Endothelial cell (in vitro differentiated cells): ENCODE results near the gene MED13L. TPM values are rescaled to one million over a fixed set of nuclear protein-coding genes. Genes with fewer than 3 reads are reported as not detected.
A peak's percentile ranks its signal among the peaks of the same experiment; 100 is the strongest.

Experiments
- DNase-seq: peaks from one replicate; pipeline ENCODE4 v3.0.0; 2021; ENCODE audit warnings: low spot score
- H3K27ac Mint-ChIP-seq: one replicate; pipeline ENCODE4 v1.8.0; 2021; ENCODE audit warnings: mixed read lengths, inconsistent platforms; ENCODE audit not compliant: unreplicated experiment
- H3K27me3 Mint-ChIP-seq: one replicate; pipeline ENCODE4 v1.8.0; 2021; ENCODE audit warnings: mild to moderate bottlenecking, moderate library complexity, mixed read lengths, inconsistent platforms; ENCODE audit not compliant: unreplicated experiment
- H3K36me3 Mint-ChIP-seq: one replicate; pipeline ENCODE4 v1.8.0; 2021; ENCODE audit warnings: mild to moderate bottlenecking, low read depth, mixed read lengths, inconsistent platforms; ENCODE audit not compliant: unreplicated experiment
- H3K4me1 Mint-ChIP-seq: one replicate; pipeline ENCODE4 v1.8.0; 2021; ENCODE audit warnings: mild to moderate bottlenecking, mixed read lengths, inconsistent platforms; ENCODE audit not compliant: unreplicated experiment
- H3K4me3 Mint-ChIP-seq: one replicate; pipeline ENCODE4 v1.8.0; 2021; ENCODE audit warnings: mild to moderate bottlenecking, mixed read lengths, inconsistent platforms; ENCODE audit not compliant: unreplicated experiment
- H3K9me3 Mint-ChIP-seq: one replicate; pipeline ENCODE4 v1.8.0; 2021; ENCODE audit warnings: mixed read lengths, inconsistent platforms; ENCODE audit not compliant: unreplicated experiment
- total RNA-seq: library from RNA; stranded (reverse); fragmentation: NEBNext Ultra II Directional; extraction: Animal tissue kit (Norgen Biotek cat#: 25700); gene quantifications from one replicate; pipeline ENCODE4 v1.2.1, GENCODE V29; 2021; ENCODE audit not compliant: unreplicated experiment
- TF ChIP-seq, protein P1 (sequence below): fragments of 200-600 bp; sonication (generic); IDR thresholded peaks from one replicate; pipeline ENCODE4 v1.5.0; 2021; ENCODE audit warnings: antibody characterized with exemption; ENCODE audit not compliant: unreplicated experiment

The MED13L gene
- total RNA-seq, 1 donor from 2014 or later, result 97.0 TPM

DNA sequence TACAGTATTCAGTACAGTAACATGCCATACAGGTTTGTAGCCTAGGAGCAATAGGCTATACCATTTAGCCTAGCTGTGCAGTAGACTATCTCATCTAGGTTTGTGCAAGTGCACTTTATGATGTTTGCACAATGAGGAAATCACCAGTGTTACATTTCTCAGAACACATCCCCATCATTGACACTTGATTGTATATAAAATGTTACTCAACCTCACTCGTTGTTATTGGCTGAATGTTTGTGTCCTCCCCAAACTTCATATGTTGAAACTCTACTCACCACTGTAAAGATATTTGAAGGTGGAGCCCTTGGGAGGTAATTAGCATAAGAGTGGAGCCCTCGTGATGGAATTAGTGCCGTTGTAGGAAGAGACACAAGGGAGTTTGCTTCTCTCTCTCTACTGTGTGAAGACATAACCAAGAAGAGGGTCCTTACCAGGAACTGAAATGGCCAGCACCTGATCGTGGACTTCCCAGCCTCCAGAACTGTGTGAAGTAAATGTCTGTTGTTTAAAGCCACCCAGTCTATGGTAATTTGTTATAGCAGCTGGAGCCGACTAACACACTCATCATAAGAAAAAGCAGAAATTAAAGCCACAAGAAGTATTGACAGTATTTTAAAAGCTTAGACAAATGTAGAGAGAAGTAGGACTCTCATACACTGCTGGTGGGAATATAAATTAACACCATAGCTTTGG is 3.2 kb upstream of the MED13L start:
- peaks cover 11% of the 10 kb centered on the region for H3K27me3 Mint-ChIP-seq
- peaks cover 10% of the 10 kb centered on the region for H3K36me3 Mint-ChIP-seq
- no peak for DNase-seq
- H3K27ac Mint-ChIP-seq, result no peak overlapping the region
- no peaks in the 10 kb centered on the region for H3K9me3 Mint-ChIP-seq
- TF ChIP-seq, protein P1, sequence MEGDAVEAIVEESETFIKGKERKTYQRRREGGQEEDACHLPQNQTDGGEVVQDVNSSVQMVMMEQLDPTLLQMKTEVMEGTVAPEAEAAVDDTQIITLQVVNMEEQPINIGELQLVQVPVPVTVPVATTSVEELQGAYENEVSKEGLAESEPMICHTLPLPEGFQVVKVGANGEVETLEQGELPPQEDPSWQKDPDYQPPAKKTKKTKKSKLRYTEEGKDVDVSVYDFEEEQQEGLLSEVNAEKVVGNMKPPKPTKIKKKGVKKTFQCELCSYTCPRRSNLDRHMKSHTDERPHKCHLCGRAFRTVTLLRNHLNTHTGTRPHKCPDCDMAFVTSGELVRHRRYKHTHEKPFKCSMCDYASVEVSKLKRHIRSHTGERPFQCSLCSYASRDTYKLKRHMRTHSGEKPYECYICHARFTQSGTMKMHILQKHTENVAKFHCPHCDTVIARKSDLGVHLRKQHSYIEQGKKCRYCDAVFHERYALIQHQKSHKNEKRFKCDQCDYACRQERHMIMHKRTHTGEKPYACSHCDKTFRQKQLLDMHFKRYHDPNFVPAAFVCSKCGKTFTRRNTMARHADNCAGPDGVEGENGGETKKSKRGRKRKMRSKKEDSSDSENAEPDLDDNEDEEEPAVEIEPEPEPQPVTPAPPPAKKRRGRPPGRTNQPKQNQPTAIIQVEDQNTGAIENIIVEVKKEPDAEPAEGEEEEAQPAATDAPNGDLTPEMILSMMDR, result no peak
- H3K4me3 Mint-ChIP-seq, result no peak overlapping the region
- peaks cover 28% of the 10 kb centered on the region for H3K4me1 Mint-ChIP-seq

DNA sequence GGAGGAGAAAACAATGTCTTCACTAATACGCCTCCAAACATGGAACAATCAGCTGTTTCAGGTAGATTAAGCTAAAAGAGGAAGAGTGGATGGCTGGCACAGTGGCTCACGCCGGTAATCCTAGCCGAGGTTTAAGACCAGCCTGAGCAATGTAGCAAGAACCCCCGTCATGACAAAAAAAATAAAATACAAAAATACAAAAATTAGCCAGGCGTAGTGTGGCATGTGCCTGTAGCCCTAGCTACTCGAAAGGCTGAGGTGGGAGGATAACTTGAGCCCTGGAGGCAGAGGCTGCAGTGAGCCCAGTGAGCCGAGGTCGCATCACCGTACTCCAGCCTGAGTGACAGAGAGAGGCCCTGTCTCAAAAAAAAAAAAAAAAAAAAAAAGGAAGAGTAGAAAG is 1.2 kb upstream of the MED13L start:
- Mint-ChIP-seq H3K4me1 (peaks cover 43% of the 10 kb centered on the region), H3K9me3 (no peaks in the 10 kb centered on the region), H3K4me3 (peak overlapping the region; percentile 96), H3K27me3 (peaks cover 11% of the 10 kb centered on the region), H3K36me3 (peaks cover 10% of the 10 kb centered on the region), H3K27ac (peak overlapping the region; percentile 5)
- TF ChIP-seq, protein P1, result no peak
- no peak for DNase-seq

DNA sequence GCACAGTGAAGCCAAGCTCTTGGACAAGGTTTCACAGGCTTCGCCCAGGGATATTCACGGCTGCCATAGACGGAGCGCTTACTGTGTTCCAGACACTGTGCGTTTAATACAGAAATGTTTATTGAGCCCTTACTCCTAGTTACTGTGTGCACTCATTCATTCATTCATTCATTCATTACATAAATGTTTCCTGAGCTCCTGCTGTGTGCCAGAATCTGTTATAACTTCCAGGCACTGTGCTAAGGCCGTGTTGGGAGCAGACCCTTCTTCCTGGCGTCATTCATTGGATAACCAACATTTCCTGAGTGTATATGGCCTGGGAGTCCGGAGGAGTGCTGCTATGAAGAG is 760 bp upstream of the MED13L start:
- peaks cover 47% of the 10 kb centered on the region for H3K4me1 Mint-ChIP-seq
- peak overlapping the region; percentile 94 for H3K27ac Mint-ChIP-seq
- H3K27me3 Mint-ChIP-seq, result peaks cover 11% of the 10 kb centered on the region
- H3K4me3 Mint-ChIP-seq, result peak overlapping the region; percentile 96
- H3K9me3 Mint-ChIP-seq, result no peaks in the 10 kb centered on the region
- TF ChIP-seq, protein P1, result no peak
- DNase-seq, result no peak
- peaks cover 10% of the 10 kb centered on the region for H3K36me3 Mint-ChIP-seq

DNA sequence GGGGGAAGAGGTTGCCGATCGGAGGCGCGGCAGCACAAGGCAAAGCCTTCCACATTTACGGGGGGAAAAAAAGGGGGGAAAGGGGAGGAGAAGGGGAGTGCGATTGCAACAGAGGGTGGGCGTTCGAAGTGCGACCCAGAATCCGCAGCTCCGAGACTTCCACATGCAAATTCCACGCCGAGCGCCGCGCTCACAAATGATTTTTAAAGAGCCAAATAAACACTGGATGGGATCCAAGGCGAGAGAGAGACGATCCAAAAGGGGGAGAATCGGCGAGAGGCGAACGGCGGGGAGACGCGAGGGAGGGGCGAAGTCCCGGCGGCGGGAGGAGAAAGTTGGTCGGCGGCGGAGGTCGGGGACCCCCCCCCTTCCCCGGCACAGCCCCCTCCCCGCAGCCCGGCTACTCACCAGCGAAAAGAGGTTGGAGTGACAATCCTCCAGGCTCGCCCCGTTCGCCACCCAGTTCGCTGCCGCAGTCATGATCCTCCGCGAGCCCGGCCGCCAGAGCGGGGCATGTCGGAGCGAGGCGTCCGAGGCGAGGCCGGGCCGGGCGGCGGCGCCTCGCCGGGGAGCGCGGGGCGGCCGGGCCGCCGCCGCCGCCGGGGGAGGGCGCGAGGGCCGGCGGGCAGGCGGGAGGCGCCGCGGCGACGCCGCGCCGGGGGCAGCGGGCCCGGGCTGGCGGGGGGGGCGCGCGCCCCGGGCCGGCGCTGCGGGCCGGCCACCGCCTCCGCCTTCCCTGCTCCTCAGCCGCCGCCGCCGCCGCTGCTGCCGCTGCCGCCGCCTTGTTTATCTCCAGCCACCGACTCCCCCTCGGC is 634 bp downstream of the MED13L start:
- TF ChIP-seq, protein P1, result no peak
- peak overlapping the region; percentile 90 for H3K27ac Mint-ChIP-seq
- H3K4me3 Mint-ChIP-seq, result peak overlapping the region; percentile 100
- H3K4me1 Mint-ChIP-seq, result peaks cover 36% of the 10 kb centered on the region
- peak; percentile 76 for DNase-seq
- H3K27me3 Mint-ChIP-seq, result peaks cover 11% of the 10 kb centered on the region
- H3K36me3 Mint-ChIP-seq, result peaks cover 10% of the 10 kb centered on the region
- H3K9me3 Mint-ChIP-seq, result no peaks in the 10 kb centered on the region
